IMR-90 (cell line): Measurements from ENCODE around the gene ABCE1. TPM values are rescaled to one million over a fixed set of nuclear protein-coding genes. Genes with fewer than 3 reads are reported as not detected.

Source experiments
- ATAC-seq: fragments of 200-7000 bp; cut with Tn5 transposase; 2 replicates; pipeline ENCODE4 v1.9.1; 2020; ENCODE audit warnings: low read depth, mild to moderate bottlenecking, moderate library complexity
- BruUV-seq: library from RNA; stranded (reverse); fragments of 400-500 nt; replicated peaks from 2 replicates; lab custom pipeline; 2021; lab: Mats Ljungman, UMichigan
- CTCF ChIA-PET: fragments of 300-600 bp; formaldehyde crosslinking; extraction: SDS; loops from one replicate; lab custom pipeline; 2021; ENCODE audit warnings: antibody characterized with exemption; lab: Yijun Ruan, JAX
- POLR2A ChIA-PET: fragments of 300-600 bp; sonication (Branson Sonifier 250); formaldehyde crosslinking; loops from one replicate; lab custom pipeline; 2022; ENCODE audit warnings: antibody characterized with exemption; ENCODE audit not compliant: unreplicated experiment; lab: Charles Lee
- DNase-seq: peaks from one replicate; pipeline ENCODE4 v3.0.0; 2013
- H2AFZ ChIP-seq: replicated peaks from 2 replicates; pipeline ENCODE3; 2013; ENCODE audit warnings: low read length, mild to moderate bottlenecking; ENCODE audit not compliant: poor library complexity
- H2AK5ac ChIP-seq: 2 replicates; pipeline ENCODE4 v1.6.1; 2013; ENCODE audit warnings: low read depth, low read length, inconsistent platforms
- H2AK9ac ChIP-seq: replicated peaks from 2 replicates; pipeline ENCODE3; 2013; ENCODE audit warnings: mild to moderate bottlenecking, low read depth, low read length, moderate library complexity; ENCODE audit not compliant: poor library complexity
- H2BK120ac ChIP-seq: 2 replicates; pipeline ENCODE4 v1.6.1; 2013; ENCODE audit warnings: low read depth, low read length, inconsistent platforms
- H2BK15ac ChIP-seq: 3 replicates; pipeline ENCODE4 v1.6.1; 2013; ENCODE audit warnings: low read depth, low read length, inconsistent platforms
- H2BK20ac ChIP-seq: 2 replicates; pipeline ENCODE4 v1.6.1; 2013; ENCODE audit warnings: low read depth, mild to moderate bottlenecking, inconsistent platforms, low read length, moderate library complexity
- H2BK5ac ChIP-seq: 2 replicates; pipeline ENCODE4 v1.6.1; 2013; ENCODE audit warnings: mild to moderate bottlenecking, low read depth, low read length, inconsistent platforms; ENCODE audit not compliant: poor library complexity, severe bottlenecking
- H3K14ac ChIP-seq: replicated peaks from 2 replicates; pipeline ENCODE4 v1.6.1; 2013; ENCODE audit warnings: low read depth, low read length, inconsistent platforms
- H3K18ac ChIP-seq: 2 replicates; pipeline ENCODE4 v1.6.1; 2013; ENCODE audit warnings: low read depth, low read length, control low read depth
- H3K23ac ChIP-seq: 2 replicates; pipeline ENCODE4 v1.6.1; 2013; ENCODE audit warnings: low read depth, low read length, inconsistent platforms
- H3K27ac ChIP-seq: 2 replicates; pipeline ENCODE4 v1.5.1; 2013; ENCODE audit warnings: mild to moderate bottlenecking, control low read depth, low read length; ENCODE audit not compliant: insufficient read depth
- H3K27me3 ChIP-seq: 2 replicates; pipeline ENCODE4 v1.6.1; 2013; ENCODE audit warnings: low read length; ENCODE audit not compliant: control insufficient read depth, insufficient read depth
- H3K36me3 ChIP-seq: 2 replicates; pipeline ENCODE4 v1.6.1; 2013; ENCODE audit warnings: low read length, mixed read lengths; ENCODE audit not compliant: control insufficient read depth, insufficient read depth
- H3K4ac ChIP-seq: 2 replicates; pipeline ENCODE4 v1.6.1; 2013; ENCODE audit warnings: low read depth, low read length, inconsistent platforms
- H3K4me1 ChIP-seq: 2 replicates; pipeline ENCODE4 v1.6.1; 2013; ENCODE audit warnings: low read length, mixed read lengths; ENCODE audit not compliant: control insufficient read depth, insufficient read depth
- H3K4me2 ChIP-seq: 2 replicates; pipeline ENCODE4 v1.6.1; 2013; ENCODE audit warnings: low read depth, mild to moderate bottlenecking, control low read depth, low read length, moderate library complexity
- H3K4me3 ChIP-seq: 2 replicates; pipeline ENCODE4 v1.5.1; 2013; ENCODE audit warnings: low read depth, mild to moderate bottlenecking, control low read depth, low read length, moderate library complexity; ENCODE audit not compliant: insufficient read depth
- H3K56ac ChIP-seq: 2 replicates; pipeline ENCODE4 v1.6.1; 2013; ENCODE audit warnings: low read length, inconsistent platforms; ENCODE audit not compliant: insufficient read depth; ENCODE audit errors: extremely low read depth
- H3K79me1 ChIP-seq, 2 experiments: 2 replicates each; pipeline ENCODE4 v1.6.1; 2013; ENCODE audit warnings: low read length in 2 of 2, inconsistent platforms in 1 of 2, low read depth in 1 of 2
- H3K9ac ChIP-seq: 2 replicates; pipeline ENCODE4 v1.6.1; 2013; ENCODE audit warnings: low read depth, low read length, control low read depth
- H3K9me1 ChIP-seq: 2 replicates; pipeline ENCODE4 v1.6.1; 2013; ENCODE audit warnings: low read length, inconsistent platforms; ENCODE audit not compliant: insufficient read depth
- H3K9me3 ChIP-seq: 2 replicates; pipeline ENCODE4 v1.6.1; 2013; ENCODE audit warnings: low read length; ENCODE audit not compliant: control insufficient read depth, insufficient read depth
- H4K20me1 ChIP-seq: 2 replicates; pipeline ENCODE4 v1.6.1; 2013; ENCODE audit warnings: low read length, inconsistent platforms; ENCODE audit not compliant: insufficient read depth
- H4K5ac ChIP-seq: 2 replicates; pipeline ENCODE4 v1.6.1; 2013; ENCODE audit warnings: mild to moderate bottlenecking, low read depth, low read length, control low read depth
- H4K8ac ChIP-seq, 2 experiments: 2 replicates each; pipeline ENCODE4 v1.6.1; 2013; ENCODE audit warnings: low read depth in 2 of 2, low read length in 2 of 2, control low read depth in 1 of 2, inconsistent platforms in 1 of 2
- H4K91ac ChIP-seq: 2 replicates; pipeline ENCODE4 v1.6.1; 2013; ENCODE audit warnings: low read depth, low read length, inconsistent platforms; ENCODE audit not compliant: insufficient read depth
- MAFK ChIP-seq: IDR thresholded peaks from 2 replicates; pipeline ENCODE4 v1.6.1; 2012; ENCODE audit warnings: low read depth, low read length, improper control_type of control experiment
- RCOR1 ChIP-seq: IDR thresholded peaks from 2 replicates; pipeline ENCODE4 v1.6.1; 2012; ENCODE audit warnings: mild to moderate bottlenecking, low read length, improper control_type of control experiment; ENCODE audit not compliant: insufficient replicate concordance
- WGBS, 2 experiments: methylation state at CpG; one replicate each; pipeline versions ENCODE4 v1.1.5 to v1.1.7; 2013; ENCODE audit warnings: missing lambda C conversion rate in 2 of 2; ENCODE audit not compliant: insufficient read length in 1 of 2; ENCODE audit errors: extremely low coverage in 2 of 2; 5-methylcytosine and 5-hydroxymethylcytosine counted together
- dilution Hi-C: fragments of 300-500 bp; cut with HindIII; formaldehyde crosslinking; loops from one replicate; pipeline ENCODE4 v1.14.3; 2018; ENCODE audit warnings: low sequenced_read_pairs; ENCODE audit not compliant: unreplicated experiment
- in situ Hi-C: fragments of 300-500 bp; cut with MboI; formaldehyde crosslinking; loops from 3 replicates; pipeline ENCODE4 v1.14.3; 2019; ENCODE audit warnings: low sequenced_read_pairs, inconsistent platforms, mixed read lengths
- intact Hi-C: fragments of 100-400 bp; cut with micrococcal nuclease; formaldehyde crosslinking; loops from 2 replicates; pipeline ENCODE4 v1.10.0; 2022
- polyA plus RNA-seq, 3 experiments: library from polyadenylated mRNA; depleted of rRNA; stranded (reverse); fragments of >200 nt; gene quantifications; 2 replicates each; pipeline ENCODE4 v1.2.3, GENCODE V29; 2012; ENCODE audit warnings: low replicate concordance in 1 of 3
- total RNA-seq: library from RNA; depleted of rRNA; stranded (reverse); fragments of >200 nt; gene quantifications from 2 replicates; pipeline ENCODE4 v1.2.3, GENCODE V29; 2012

Gene ABCE1
- total and polyA plus RNA-seq, 2 of the 4 experiments (the other 2 are of a cell fraction) = 54.5 to 219 TPM

DNA sequence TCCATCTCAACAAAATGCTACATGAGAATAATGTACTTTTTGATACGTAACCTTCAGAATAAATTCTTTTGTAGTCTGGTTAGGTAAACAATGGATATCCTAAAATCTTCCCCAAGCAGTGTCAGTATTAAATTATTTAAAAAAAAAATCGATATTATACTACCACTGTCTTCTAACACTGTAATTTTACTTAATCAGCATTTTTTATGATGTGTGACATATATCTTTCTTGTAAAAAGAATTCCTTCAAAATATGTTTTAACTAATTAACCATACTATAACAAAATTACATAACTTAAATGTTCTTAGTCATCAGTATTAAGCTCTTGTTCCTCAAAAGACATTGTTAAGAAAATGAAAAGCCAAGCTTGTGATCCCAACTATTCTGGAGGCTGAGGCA, 69.8 kb downstream of the ABCE1 start:
- no peak overlapping the region for H2BK5ac ChIP-seq
- peaks cover 6% of the 10 kb centered on the region for H3K4me1 ChIP-seq
- TF ChIP-seq RCOR1 (no peak), MAFK (peak; percentile 94)
- H3K79me1 ChIP-seq = peaks cover 17 to 27% of the 10 kb centered on the region in 2 experiments
- H4K8ac ChIP-seq = no peak overlapping the region
- H3K27ac ChIP-seq = no peak overlapping the region
- no peak overlapping the region for H3K56ac ChIP-seq
- no peaks in the 10 kb centered on the region for H3K27me3 ChIP-seq
- ATAC-seq (no peak), DNase-seq (no peak)
- H2AK5ac ChIP-seq = no peak overlapping the region
- no CpG with 5 or more reads among the region's 2 CpGs for WGBS, 2 experiments
- H3K4me3 ChIP-seq = no peak overlapping the region
- POLR2A ChIA-PET = no interaction called here
- no peak overlapping the region for H3K4me2 ChIP-seq
- no peak overlapping the region for H2AK9ac ChIP-seq
- H3K4ac ChIP-seq = no peak overlapping the region
- H2AFZ ChIP-seq = no peak overlapping the region
- H3K23ac ChIP-seq = no peak overlapping the region
- dilution Hi-C loops = no loop called here
- in situ Hi-C loops = no loop called here
- no peak overlapping the region for H2BK15ac ChIP-seq
- H3K14ac ChIP-seq = no peak overlapping the region
- CTCF ChIA-PET = no interaction called here
- no peak overlapping the region for H4K91ac ChIP-seq
- intact Hi-C loops = no loop called here
- H2BK120ac ChIP-seq = no peak overlapping the region
- no TSS peak for BruUV-seq
- no peak overlapping the region for H3K18ac ChIP-seq
- H3K9me3 ChIP-seq = no peaks in the 10 kb centered on the region
- H3K9ac ChIP-seq = no peak overlapping the region
- H3K9me1 ChIP-seq = peaks cover 8% of the 10 kb centered on the region; the same call in 1 of the 2 replicates
- H3K36me3 ChIP-seq = peaks cover 9% of the 10 kb centered on the region
- H2BK20ac ChIP-seq = no peak overlapping the region
- no peaks in the 10 kb centered on the region; the same call in 1 of the 2 replicates for H4K20me1 ChIP-seq
- no peak overlapping the region for H4K5ac ChIP-seq
